GM21717 (cell line): ENCODE data around the gene PLD1.
"Not testable (repeated sequence)": the region's sequence is repeated elsewhere in the genome, so short reads cannot be mapped to it uniquely, and the experiment has no call there.

ENCODE experiments used
- ATAC-seq: cut with Tn5 transposase; IDR thresholded peaks from one replicate; pipeline ENCODE4 v1.9.1; 2021; ENCODE audit warnings: mild to moderate bottlenecking, moderate library complexity; ENCODE audit not compliant: unreplicated experiment

The PLD1 gene

GRCh38 chr3:171566803-171567422 is 243.4 kb downstream of the PLD1 start:
- no peak for ATAC-seq

DNA sequence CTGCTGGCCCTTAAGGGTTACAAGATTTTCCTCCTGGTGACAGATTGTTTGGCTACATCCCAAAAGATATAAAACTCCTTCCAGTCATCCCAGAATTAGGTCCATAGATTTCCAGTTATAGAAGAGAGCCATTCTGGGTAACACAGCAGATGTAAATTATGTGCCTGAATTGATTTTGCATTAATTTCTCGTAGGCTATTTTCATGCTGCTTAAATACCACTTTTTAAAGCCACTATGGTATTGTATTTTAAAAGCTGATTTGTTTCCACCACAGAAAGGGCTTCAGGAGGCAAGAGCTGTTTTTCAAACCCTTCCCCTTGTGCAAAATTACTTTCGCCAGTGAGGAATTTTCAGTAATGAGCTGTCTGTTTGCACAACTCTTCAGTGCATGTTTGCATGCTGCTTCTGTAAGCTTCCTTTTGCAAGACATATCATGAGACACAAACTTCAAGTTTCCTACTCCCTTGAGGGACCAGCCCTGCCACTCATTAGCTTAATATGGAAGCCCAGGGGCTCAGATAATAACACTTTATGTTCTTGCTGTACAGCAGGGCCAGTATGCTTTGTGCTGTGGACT is 244.7 kb downstream of the PLD1 start:
- ATAC-seq, result no peak

DNA sequence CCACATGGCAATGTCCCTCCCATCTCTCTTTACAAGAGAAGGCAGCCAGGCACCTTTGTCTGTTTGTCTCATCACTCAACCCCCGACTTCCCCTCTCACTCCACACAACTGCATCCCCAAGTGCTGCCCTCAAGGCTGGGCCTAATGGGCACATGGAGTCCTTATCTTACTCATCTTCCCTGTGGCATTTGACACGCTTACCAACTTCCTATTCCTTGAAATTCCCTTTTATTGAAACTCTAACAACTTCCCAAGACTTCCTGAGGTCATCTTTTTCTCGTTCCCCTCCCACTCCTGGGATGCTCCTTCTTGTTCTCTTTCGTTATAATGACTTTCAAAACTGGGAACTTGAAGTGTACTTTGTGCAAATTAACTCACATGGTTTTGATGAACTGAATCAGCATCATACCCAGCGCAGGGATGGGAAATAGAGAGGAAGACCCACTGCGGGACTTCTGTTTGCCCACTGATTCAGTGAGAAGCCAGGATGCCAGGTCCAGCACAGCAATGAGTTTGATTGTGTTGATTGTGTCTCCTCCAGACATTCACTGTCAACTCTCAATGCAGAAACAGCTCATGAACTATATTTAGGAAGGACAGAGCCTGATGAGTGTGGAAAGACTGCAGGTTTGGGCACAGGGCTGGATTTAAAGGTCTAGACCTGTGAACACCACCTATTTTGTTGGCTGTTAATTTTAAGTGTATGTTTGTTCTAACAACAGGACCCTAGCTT is 245.4 kb downstream of the PLD1 start:
- ATAC-seq, result no peak

DNA sequence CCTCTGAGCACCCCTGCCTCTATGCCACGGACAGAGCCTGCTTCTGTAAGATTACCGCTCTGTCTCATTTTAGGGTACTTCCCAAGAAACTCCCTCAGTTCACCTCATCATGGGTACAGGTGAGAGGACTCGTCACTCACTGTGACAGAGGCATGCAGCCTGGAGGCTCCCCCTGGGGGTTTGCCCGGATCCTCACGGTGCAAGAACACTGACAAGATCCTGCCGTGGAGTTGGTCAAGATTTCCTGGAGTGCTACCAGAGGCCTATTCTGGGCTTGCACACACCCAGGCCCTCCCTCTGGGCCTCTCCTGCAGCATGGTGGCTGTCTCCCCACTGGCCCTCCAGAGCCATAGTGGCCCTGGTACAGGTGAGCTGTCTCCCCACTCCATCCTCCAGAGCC is 247.0 kb downstream of the PLD1 start:
- no peak for ATAC-seq

- ATAC-seq, result not testable (repeated sequence)
Observed at GRCh38 chr3:171562459-171562858, 247.8 kb downstream of the PLD1 start.

DNA sequence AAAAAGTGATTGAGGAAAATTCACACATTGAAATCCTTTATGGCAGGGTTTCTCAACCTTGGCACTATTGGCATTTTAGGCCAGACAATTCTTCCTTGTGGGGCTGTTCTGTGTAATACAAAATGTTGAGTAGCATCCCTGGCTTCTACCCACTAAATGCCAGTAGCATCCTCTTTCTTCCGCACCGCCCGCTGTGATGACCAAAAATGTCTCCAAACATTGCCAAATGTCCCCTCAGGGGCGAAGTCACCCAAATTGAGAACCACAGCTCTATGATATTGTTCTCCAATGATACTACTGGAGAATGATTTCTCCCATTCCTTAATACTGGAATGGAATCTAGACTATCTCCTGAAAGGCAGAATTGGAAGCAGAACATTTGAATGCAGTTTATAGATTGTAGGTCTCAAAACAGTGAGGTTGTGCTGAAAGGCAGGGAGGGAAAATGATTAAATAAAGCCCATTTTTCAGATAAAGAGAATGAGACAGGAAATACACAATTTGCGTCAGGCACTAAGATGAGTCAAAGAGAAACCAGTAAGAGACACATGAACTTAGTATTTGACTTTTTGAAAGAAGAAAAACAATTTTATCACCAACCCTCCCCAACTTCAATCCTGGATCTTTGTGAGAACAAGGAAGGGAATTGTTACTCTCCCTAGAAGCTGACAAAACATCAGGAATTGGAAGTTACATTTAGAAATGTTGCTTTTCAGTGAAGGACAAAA is 248.5 kb downstream of the PLD1 start:
- no peak for ATAC-seq

GRCh38 chr3:171559586-171559985 is 250.7 kb downstream of the PLD1 start:
- ATAC-seq, result no peak

GRCh38 chr3:171558188-171558696 is 252.0 kb downstream of the PLD1 start:
- no peak for ATAC-seq

GRCh38 chr3:171557173-171557572 is 253.1 kb downstream of the PLD1 start:
- ATAC-seq, result no peak

DNA sequence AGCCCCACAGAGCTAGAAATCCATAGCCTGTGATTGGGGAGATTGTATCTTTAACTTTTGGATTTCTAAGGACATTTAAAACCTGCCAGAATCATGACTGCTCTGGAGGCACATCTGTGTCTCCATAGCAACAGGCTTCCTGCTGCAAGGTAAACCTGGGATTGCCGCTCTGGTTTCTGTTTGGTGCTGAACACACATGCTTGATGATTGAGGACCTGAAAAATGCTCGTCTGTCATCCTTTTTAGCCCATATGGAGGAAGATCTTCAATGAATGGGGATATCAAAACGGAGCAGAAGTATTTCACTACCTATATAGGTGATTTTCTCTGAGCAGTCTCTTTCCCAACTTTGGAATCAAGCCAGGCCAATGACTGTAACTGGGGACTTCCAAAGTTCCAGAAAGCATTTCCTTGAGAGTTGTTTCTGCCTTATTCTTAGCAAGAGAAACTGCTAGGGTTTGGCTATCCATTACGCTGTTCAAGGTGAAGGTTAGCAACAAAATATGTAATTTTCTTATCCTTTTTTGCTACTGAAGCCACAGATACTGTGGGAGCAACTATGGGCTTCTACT is 253.6 kb downstream of the PLD1 start:
- no peak for ATAC-seq

DNA sequence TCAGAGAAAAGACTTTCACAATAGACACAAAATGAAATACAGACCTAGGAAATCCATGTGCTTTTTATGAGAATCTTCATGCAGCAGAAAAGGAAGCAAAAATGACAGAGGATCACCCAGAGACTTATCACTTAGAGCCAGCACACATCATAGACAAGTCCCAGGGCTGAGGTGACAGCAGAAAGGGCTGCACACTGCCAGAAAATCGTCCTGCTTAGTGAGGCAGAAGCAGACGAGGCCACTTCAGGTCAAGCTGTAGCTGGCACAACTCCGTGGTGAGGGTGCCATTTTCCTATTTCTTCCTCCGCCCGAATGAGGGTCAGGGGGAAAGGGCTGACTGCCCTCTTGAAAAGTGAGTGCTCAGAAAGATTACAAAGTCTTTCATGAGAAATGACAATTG is 254.1 kb downstream of the PLD1 start:
- ATAC-seq, result no peak

DNA sequence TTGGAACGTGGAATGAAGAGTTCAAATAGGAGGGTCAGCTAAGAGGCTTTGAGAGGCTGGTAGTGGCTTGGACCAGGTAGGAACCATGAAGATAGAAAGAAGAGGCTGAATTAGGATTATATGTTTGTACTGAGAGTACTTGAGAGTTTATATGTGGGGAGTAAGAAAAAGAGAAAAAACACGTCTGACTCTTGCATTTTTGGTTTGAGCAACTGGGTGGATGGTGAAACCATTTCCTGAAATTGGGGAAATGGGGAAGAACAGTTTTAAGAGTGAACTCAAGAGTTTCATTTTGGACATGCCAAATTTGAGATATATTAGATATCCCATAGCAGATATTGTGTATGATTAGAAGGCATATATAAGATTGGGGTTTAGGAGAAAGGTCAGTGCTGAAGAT is 257.2 kb downstream of the PLD1 start:
- ATAC-seq, result no peak

- ATAC-seq, result no peak
Observed at GRCh38 chr3:171552531-171552930, 257.8 kb downstream of the PLD1 start.

DNA sequence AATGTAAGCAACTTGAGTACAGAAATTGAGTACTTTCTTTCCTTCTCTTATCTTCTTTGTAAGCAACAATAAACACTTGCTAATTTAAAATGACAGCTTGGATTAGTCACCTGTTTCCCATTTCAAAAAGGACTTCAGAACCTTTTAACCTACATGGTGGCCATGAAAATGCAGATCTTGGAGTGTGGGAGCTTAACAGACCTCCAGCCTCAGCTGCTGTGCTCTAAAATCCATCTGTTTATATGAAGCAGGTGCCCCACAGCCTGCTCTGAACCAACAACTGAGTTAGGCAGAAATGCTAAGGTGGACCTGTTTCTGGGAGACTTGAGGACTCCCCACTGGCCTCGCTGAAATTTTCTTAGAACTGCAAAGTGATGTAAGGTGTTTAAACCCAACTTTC is 259.0 kb downstream of the PLD1 start:
- ATAC-seq, result no peak
